ENCODE measurements around the gene LCE7A.

LCE7A gene

GRCh38 chr1:152858062-152858461 lies 1.7 kb upstream of the LCE7A start:
- TF ChIP-seq CTCF (IDR thresholded peaks at IDR 0.05; ENCODE audit: poor library complexity, severe bottlenecking), result no peak
- ATAC-seq (ENCODE audit: low read depth) (peak; percentile 47; the same call in 2 of the 3 replicates), DNase-seq (ENCODE audit: low spot score) (no peak)
- no peaks in the 10 kb centered on the region for H3K36me3 ChIP-seq (ENCODE audit: low read depth)
- no peak overlapping the region for H3K4me3 ChIP-seq (ENCODE audit: severe bottlenecking)
- H3K9me3 ChIP-seq (ENCODE audit: severe bottlenecking), result no peaks in the 10 kb centered on the region
- H3K4me1 ChIP-seq (ENCODE audit: insufficient read depth, poor library complexity, severe bottlenecking), result peaks cover 3% of the 10 kb centered on the region
- peak overlapping the region; percentile 68 for H3K27ac ChIP-seq (ENCODE audit: poor library complexity, severe bottlenecking)
- H3K27me3 ChIP-seq (ENCODE audit: insufficient read depth, poor library complexity, severe bottlenecking), result no peaks in the 10 kb centered on the region

GRCh38 chr1:152860129-152860528 lies 333 bp downstream of the LCE7A start:
- Histone ChIP-seq H3K4me3 (ENCODE audit: severe bottlenecking) (no peak overlapping the region), H3K36me3 (ENCODE audit: low read depth) (no peaks in the 10 kb centered on the region), H3K27ac (ENCODE audit: poor library complexity, severe bottlenecking) (no peak overlapping the region), H3K27me3 (ENCODE audit: insufficient read depth, poor library complexity, severe bottlenecking) (no peaks in the 10 kb centered on the region), H3K9me3 (ENCODE audit: severe bottlenecking) (no peaks in the 10 kb centered on the region), H3K4me1 (ENCODE audit: insufficient read depth, poor library complexity, severe bottlenecking) (peaks cover 3% of the 10 kb centered on the region)
- TF ChIP-seq CTCF (IDR thresholded peaks at IDR 0.05; ENCODE audit: poor library complexity, severe bottlenecking), result no peak
- DNase-seq (ENCODE audit: low spot score), result no peak
- no peak for ATAC-seq (ENCODE audit: low read depth)

GRCh38 chr1:152861374-152861773 lies 1.6 kb downstream of the LCE7A start:
- Histone ChIP-seq H3K36me3 (ENCODE audit: low read depth) (no peaks in the 10 kb centered on the region), H3K4me1 (ENCODE audit: insufficient read depth, poor library complexity, severe bottlenecking) (peaks cover 6% of the 10 kb centered on the region), H3K27ac (ENCODE audit: poor library complexity, severe bottlenecking) (no peak overlapping the region), H3K27me3 (ENCODE audit: insufficient read depth, poor library complexity, severe bottlenecking) (no peaks in the 10 kb centered on the region), H3K4me3 (ENCODE audit: severe bottlenecking) (no peak overlapping the region), H3K9me3 (ENCODE audit: severe bottlenecking) (no peaks in the 10 kb centered on the region)
- TF ChIP-seq CTCF (IDR thresholded peaks at IDR 0.05; ENCODE audit: poor library complexity, severe bottlenecking), result no peak
- DNase-seq (ENCODE audit: low spot score) (no peak), ATAC-seq (ENCODE audit: low read depth) (no peak)

- Histone ChIP-seq H3K36me3 (ENCODE audit: low read depth) (no peaks in the 10 kb centered on the region), H3K27ac (ENCODE audit: poor library complexity, severe bottlenecking) (no peak overlapping the region), H3K27me3 (ENCODE audit: insufficient read depth, poor library complexity, severe bottlenecking) (no peaks in the 10 kb centered on the region), H3K4me3 (ENCODE audit: severe bottlenecking) (no peak overlapping the region), H3K9me3 (ENCODE audit: severe bottlenecking) (no peaks in the 10 kb centered on the region), H3K4me1 (ENCODE audit: insufficient read depth, poor library complexity, severe bottlenecking) (peaks cover 4% of the 10 kb centered on the region)
- no peak for DNase-seq (ENCODE audit: low spot score)
- ATAC-seq (ENCODE audit: low read depth), result no peak
- TF ChIP-seq CTCF (IDR thresholded peaks at IDR 0.05; ENCODE audit: poor library complexity, severe bottlenecking), result no peak
Measured at GRCh38 chr1:152864443-152864842, 4.6 kb downstream of the LCE7A start.

GRCh38 chr1:152866321-152866720 lies 6.5 kb downstream of the LCE7A start:
- Histone ChIP-seq H3K27me3 (ENCODE audit: insufficient read depth, poor library complexity, severe bottlenecking) (no peaks in the 10 kb centered on the region), H3K27ac (ENCODE audit: poor library complexity, severe bottlenecking) (peak overlapping the region; percentile 32), H3K36me3 (ENCODE audit: low read depth) (no peaks in the 10 kb centered on the region), H3K9me3 (ENCODE audit: severe bottlenecking) (no peaks in the 10 kb centered on the region), H3K4me3 (ENCODE audit: severe bottlenecking) (no peak overlapping the region), H3K4me1 (ENCODE audit: insufficient read depth, poor library complexity, severe bottlenecking) (peaks cover 4% of the 10 kb centered on the region)
- no peak for DNase-seq (ENCODE audit: low spot score)
- ATAC-seq (ENCODE audit: low read depth), result peak; percentile 25; the same call in 1 of the 3 replicates
- no peak for TF ChIP-seq CTCF (IDR thresholded peaks at IDR 0.05; ENCODE audit: poor library complexity, severe bottlenecking)

Measured in RWPE2 (cell line).